ENCODE results near the gene MINK1.
A peak's percentile ranks its signal among the peaks of the same experiment; 100 is the strongest.

Gene MINK1
- 51.6 to 291 (median 164) reads per million in 3 experiments for total RNA-seq

DNA sequence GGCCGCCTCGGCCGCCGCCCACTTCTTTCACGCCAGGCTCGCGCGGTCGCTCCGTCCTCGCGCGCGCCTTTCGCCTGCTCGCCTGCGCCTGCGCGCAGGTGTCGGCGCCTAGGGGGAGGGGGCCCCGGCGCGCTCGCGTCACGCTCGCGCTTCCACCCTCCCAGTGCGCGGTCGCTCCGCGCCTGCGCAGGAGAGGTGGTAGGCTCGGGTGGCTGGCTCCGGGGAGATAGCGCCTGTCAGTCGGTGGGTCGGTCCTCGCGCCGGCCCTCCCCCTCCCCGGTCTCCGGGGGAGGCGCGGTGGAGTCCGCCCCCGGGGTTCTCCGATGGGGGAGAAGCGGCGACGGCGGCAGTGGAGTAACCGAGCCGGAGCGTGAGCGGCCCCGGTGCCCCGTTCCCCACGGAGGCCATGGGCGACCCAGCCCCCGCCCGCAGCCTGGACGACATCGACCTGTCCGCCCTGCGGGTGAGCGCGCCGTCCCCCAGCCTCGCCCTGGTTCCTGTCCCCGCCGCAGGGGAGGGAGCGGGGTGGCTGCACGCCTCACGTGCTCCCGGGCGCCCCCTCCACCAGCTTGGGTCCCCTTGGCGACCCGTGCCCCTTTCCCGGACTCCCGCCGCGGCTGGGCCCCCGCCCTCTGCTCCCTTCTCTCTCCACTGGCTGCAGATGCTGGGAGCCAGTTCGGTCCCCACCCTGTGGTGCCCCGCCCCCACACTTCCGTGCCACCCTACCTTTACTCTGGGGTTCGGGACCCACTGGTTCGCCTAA lies at the start of gene MINK1:
Gene MINK1, plus strand, starts transcription at position 163 of the 763 bp plus-strand sequence. Its CDS starts 244 bp downstream, at position 407.
- DNase-seq = peak; percentile 88

DNA sequence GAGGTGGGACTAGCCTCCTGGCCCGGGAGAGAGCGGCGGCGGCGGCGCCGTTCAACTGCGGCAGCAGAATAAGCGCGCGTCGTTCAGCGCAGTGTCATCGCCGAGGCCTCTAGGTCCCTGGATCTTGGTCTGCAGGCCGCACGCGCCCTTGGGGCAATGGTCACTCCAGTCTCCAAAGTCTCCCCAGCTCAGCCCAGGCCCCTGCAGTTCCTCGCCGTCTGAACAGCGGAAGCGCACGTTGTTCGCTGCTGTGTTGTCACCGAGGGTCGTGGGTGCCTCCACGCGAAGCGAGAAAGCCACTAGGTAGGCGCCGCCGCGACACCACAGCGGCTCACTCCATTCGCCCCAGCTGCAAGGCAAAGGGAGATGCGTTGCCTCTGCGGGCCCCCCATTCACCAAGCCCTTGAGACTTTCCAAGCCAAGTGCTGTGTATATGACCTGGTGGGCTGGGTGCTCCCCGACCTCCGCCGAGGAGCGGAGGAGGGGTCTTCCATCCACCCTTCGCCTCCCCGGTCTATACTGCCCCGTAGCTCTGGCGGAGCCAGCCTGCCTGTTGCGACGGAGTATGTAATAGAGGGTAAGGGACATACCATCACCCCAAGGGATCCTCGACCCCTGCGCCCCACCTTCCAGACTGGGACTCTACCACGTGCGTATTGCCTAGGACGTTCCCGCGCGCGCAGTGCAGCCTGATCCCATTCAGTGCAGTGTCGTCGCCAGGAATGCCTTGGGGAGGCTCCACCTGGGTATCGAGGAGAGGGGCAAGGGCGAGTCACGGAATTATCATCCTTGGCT lies 47.6 kb upstream of the MINK1 start:
- no peak for DNase-seq

- no peak for DNase-seq
Observed at GRCh38 chr17:4786106-4786511, 47.0 kb upstream of the MINK1 start, which contains the start of gene VMO1. TSS of gene VMO1 (minus strand) at chr17:4786364. CDS start at chr17:4786352, 12 bp downstream.

DNA sequence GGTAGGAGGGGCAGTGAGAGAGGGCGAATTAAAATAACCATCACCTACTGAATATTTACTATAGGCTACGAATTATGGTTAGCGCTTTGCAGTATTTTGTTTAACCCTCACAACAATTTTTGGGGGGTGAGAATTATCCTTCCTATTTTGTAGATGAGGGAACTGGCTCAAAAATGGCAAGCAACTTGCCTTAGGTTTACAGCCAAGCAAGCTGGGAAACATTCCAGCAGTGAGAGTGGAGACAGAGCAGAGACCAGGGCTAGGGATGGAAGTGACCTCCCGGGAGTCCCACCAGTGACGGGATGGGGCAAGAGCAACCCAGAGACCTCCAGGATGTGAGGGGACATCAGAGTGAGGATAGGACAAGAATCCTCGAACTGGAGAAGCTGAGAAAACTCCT lies 46.6 kb upstream of the MINK1 start:
- no peak for DNase-seq

DNA sequence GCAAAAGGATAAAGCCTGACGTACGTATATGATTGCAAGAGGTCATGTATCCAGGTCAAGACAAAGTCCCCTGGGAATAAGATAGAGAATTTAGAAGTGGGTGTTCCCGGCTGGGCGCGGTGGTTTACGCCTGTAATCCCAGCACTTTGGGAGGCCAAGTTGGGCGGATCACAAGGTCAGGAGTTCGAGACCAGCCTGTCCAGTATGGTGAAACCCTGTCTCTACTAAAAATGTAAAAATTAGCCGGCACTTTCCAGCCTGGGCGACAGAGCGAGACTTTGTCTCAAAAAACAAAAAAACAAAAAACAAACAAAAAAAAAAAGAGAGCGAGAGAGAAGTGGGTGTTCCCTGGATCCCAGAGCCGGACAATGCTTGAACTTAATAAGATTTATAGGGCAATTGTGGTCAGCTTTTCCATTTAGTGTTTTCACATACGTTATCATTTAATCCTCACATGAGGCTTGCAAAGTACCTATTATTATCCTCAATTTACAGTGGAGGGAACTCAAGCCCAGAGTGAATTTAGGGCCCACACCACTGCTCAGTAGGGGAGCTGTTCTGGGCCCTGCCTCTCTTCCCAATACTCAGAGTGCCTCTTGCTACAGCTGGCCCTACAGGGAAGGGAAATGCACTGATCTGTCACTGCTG lies 44.9 kb upstream of the MINK1 start:
- no peak for DNase-seq

- DNase-seq = no peak
Observed at GRCh38 chr17:4788807-4789700, 44.1 kb upstream of the MINK1 start, which contains the start of gene GLTPD2. TSS of gene GLTPD2 (plus strand) at chr17:4788964. CDS start at chr17:4789012, 48 bp downstream.

GRCh38 chr17:4789701-4789950 lies 43.5 kb upstream of the MINK1 start:
- no peak for DNase-seq

GRCh38 chr17:4789951-4790704 lies 43.0 kb upstream of the MINK1 start:
- DNase-seq = peak; percentile 73

DNA sequence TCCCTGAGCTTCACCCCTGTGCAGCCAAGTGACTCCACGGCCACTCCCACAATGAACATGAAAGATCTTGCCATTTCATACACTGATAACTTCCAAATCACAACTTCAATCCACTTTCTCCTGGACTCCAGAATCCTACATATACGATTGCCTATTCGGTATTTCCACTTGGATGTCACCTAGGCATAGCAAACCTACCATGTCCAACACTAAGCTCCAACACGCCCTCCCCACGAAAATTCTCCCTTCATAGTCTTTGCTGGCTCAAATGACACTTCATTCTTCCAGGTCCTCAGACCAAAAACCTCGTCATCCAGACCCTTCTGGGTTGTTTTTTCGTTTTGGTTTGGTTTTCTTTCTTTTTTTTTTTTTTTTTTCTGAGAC lies 42.4 kb upstream of the MINK1 start:
- no peak for DNase-seq

GRCh38 chr17:4795168-4795567 lies 38.0 kb upstream of the MINK1 start:
- DNase-seq = no peak

DNA sequence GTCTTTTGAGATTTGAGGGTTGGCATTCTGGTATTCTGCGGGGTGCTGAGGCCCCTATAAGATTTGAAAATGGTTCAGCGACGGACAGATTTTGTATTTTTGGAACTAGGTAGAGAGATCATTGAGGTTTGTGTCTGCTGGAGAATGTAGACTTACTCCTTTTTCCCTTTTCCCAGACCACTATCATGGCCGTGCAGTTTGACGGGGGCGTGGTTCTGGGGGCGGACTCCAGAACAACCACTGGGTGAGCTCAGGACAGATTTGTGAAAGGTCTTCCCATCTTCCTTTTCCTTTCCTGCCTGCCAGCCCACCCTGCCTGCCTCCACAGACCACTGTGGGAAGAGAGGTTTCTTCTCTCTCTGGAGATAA lies 36.6 kb upstream of the MINK1 start:
- no peak for DNase-seq

GRCh38 chr17:4800462-4801196 lies 32.5 kb upstream of the MINK1 start:
- no peak for DNase-seq

GRCh38 chr17:4802228-4802627 lies 30.9 kb upstream of the MINK1 start, which contains the start of gene C17orf114:
TSS of gene C17orf114 (minus strand) at chr17:4802328.
- DNase-seq = no peak

- no peak for DNase-seq
Observed at GRCh38 chr17:4806456-4806776, 26.7 kb upstream of the MINK1 start.

DNA sequence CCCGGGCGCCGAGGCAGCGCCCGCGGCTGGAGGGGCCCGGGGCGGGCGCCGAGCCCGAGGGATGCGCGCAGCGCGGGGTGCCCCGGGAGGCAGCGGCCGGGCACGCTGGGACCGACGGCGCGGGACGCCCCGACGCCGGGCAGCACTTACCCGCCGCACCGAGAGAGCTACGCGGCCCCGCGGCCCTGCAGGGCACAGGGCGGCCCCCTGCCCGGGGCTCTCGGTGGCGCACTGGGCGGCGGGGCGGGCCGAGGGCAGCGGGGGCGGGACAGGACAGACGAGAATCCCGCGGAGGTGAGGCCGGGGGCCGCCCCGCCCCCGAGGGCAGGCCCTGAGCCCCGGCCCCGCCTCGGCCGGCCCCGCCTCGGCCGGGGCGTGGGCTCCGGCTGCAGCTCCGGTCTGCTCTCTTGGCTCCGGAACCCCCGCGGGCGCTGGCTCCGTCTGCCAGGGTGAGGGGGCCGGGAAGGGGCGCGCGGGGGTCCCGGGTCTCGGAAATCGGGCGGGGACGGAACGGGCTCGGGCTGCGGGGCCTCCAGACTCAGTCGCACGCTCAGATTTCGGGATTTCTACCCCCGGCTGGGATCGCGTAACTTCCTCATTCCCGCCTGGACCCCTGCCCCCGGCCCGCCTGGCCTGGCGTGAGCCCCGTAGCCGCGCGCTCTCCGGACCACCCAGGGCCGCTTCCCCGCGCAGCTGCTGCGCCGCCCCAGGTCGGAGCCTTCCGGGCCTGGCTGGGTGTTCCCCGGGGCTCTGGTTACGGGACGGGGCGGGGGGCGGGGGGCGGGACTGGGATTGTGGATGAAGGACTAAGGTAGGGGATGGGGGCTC lies 26.1 kb upstream of the MINK1 start, which contains the start of gene PLD2:
Gene PLD2, plus strand, starts transcription at position 376 of the 828 bp plus-strand sequence. CDS start 621 bp downstream, outside the sequence.
- peak; percentile 80 for DNase-seq

GRCh38 chr17:4807605-4808377 lies 25.3 kb upstream of the MINK1 start:
- no peak for DNase-seq

GRCh38 chr17:4808378-4808767 lies 24.8 kb upstream of the MINK1 start:
- DNase-seq = no peak

DNA sequence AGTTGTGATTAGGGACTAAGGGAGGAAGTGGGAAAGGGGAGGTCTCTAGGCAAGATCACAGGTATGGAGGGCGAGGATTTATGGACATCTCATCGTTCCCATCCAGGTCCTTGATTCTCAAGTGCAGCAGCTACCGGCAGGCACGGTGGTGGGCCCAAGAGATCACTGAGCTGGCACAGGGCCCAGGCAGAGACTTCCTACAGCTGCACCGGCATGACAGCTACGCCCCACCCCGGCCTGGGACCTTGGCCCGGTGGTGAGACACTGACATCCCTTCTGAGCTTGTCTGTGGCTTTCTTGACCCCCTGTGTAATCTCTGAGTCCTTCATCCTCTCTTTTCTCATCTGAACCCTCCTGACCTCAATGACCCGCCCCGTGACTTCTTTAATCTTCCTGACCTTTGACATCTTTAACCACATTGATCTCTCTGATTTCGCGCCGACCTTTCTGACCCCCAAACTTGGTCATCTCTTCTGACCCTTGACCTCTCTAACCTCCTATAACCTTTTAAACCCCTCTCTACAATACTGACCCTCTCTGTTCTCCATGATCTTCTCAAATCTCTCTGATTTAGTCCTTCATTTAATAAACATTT lies 22.3 kb upstream of the MINK1 start:
- DNase-seq = no peak

DNA sequence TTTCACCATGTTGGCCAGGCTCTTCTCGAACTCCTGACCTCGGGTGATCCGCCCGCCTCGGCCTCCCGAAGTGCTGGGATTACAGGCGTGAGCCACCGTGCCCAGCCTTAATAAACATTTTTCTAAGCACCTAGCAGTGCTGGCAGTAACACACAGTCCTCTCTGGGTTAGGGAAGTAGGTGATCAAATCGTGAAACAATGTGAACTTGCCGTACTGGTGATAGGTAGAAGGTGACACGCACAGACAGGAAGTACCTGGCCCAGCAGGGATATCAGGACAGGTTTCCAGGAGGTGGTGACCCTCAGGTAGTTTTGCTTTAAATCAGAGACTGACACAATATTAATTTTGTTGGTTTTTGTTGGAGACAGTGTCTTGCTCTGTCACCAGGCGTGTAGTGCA lies 21.7 kb upstream of the MINK1 start:
- no peak for DNase-seq
